HG03025 (cell line): ENCODE data around the gene WWTR1.
A peak's percentile ranks its signal among the peaks of the same experiment; 100 is the strongest.

Experiments used
- ATAC-seq: cut with Tn5 transposase; IDR thresholded peaks from one replicate; pipeline ENCODE4 v1.9.1; 2021; ENCODE audit warnings: mild to moderate bottlenecking, moderate library complexity; ENCODE audit not compliant: unreplicated experiment, low FRiP score

Gene WWTR1

GRCh38 chr3:149507491-149508324, 150.1 kb downstream of the WWTR1 start:
- no peak for ATAC-seq

DNA sequence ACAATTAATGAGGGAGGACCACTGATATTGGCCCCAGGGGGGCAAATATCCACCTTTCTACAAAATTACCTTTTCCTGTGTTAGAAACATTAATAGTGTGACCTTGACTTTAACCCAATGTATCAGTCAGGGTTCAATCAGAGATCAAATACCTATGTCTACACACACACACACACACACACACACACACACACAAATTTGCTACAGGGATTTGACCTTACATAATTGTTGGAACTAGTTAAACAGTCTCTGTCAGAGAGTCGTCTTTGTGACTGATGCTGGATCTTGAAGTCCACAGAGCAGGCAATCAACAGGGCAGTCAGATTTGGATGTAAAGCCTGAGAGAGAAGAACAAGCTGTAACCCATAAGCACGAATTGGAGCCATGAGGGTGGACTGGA, 150.9 kb downstream of the WWTR1 start:
- no peak for ATAC-seq

GRCh38 chr3:149506540-149506939, 151.3 kb downstream of the WWTR1 start:
- no peak for ATAC-seq

DNA sequence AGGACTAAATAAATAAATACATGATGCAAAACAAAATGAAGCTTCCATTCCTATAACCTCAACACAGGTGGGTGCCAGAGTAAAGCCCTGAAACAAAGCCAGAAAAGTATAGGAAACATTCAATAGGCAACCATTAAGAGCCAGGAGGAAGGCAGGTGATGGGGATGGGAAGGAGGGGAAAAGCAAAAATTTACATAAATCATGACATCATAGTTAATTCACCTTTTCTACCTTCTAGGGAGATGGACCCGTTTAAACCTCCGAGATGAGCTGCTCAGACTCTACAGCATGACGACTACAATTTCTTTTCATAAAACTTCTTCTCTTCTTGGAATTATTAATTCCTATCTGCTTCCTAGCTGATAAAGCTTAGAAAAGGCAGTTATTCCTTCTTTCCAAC, 155.4 kb downstream of the WWTR1 start:
- ATAC-seq = no peak

- ATAC-seq = no peak
These were observed 156.3 kb downstream of the WWTR1 start for GRCh38 chr3:149501524-149501923.

DNA sequence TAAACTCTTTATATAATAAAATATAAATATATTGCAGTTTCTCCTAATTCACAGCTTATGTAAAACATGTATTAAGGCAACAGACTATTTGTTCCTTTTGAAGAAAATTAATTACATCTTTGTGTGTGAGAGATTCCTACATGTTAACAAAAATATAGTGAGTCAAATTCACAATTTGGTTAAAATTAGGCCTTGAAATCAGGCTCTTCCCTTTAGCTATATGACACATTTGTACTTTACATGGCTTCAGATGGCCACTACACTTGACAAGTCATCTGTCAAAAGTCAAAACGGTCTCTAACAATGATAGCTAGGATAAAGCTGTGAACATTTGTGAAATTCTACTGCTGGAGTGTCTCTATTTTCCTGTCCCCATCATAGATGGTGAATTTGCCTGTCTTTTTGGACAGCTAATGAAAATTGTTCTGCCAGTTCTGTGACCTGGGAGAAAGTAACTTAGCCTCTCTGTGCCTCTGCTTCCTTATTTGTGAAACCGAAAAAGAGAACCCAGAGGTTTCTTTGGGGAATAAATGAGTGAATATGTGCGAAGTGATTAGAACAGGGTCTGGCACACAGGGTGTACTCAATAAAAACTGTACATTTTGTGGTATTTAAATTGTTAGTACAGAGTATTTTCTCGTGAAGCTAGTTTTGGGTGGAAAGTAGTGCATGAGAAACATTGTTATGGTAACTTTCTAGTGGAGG, 159.7 kb downstream of the WWTR1 start:
- no peak for ATAC-seq

- no peak for ATAC-seq
These were observed 160.9 kb downstream of the WWTR1 start for GRCh38 chr3:149496891-149497290.

GRCh38 chr3:149495581-149496125, 162.2 kb downstream of the WWTR1 start:
- no peak for ATAC-seq

DNA sequence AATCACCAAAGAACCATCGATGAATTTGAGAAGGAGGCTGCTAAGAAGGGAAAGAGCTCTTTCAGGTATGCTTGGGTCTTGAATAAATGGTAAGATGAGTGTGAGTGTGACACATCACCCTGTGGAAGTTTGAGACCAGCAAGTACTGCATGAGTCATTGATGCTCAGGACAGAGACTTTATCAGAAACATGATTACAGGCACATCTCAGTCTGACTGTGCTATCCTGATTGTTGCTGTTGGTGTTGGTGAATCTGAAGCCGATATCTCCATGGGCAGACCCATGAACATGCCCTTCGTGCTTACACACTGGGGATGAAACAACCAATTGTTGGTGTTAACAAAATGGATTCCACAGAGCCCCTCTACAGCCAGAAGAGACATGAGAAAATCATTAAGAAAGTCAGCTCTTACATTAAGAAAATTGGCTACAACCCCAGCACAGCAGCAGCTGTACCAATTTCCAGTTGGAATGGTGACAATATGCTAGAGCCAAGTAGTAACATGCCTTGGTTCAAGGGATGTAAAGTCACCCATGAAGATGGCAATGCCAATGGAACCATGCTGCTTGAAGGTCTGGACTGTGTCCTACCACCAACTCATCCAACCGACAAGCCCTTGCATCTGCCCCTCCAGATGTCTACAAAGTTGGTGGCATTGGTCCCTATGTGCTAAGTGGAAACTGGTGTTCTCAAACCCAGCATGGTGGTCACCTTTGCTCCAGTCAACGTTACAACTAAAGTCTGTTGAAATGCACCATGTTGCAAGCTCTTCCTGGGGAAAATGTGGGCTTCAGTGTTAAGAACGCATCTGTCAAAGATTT, 162.9 kb downstream of the WWTR1 start:
- no peak for ATAC-seq

- no peak for ATAC-seq
These were observed 163.6 kb downstream of the WWTR1 start for GRCh38 chr3:149494022-149494758.

GRCh38 chr3:149493315-149494021, 164.4 kb downstream of the WWTR1 start:
- no peak for ATAC-seq

DNA sequence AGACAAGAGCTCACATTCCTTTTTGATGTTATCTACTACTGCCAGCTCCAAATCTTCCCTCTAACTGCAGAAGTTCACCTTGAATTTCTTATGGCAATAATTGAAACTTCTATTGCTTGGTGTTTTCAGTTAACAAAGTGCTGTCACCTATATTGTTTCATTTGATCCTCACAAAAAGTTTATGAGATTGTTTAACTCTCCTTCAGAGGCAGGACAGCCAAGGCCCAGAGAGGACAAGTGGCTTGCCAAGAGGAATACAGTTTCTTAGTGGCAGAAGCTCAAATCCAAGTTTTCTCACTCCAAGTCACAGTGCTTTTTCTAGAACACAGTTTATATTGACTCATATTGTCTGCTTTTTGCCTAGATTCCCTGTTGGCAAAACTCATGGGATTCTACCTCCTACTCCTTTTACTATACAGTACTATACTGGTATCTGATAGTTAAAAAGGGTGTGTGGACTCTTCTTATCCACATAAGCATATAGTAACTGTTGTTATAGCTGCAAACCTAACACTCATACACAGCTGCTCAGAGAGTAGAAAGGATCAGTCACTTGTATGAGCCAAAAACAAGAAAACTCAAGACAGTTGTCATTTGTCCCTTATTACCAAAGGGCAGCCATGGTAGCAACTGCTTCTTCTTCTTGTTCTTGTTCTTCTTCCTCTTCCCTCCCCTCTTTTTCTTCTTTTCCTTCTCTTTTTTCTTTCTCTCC, 167.4 kb downstream of the WWTR1 start:
- no peak for ATAC-seq

- ATAC-seq = no peak
These were observed 168.7 kb downstream of the WWTR1 start for GRCh38 chr3:149489060-149489690.

DNA sequence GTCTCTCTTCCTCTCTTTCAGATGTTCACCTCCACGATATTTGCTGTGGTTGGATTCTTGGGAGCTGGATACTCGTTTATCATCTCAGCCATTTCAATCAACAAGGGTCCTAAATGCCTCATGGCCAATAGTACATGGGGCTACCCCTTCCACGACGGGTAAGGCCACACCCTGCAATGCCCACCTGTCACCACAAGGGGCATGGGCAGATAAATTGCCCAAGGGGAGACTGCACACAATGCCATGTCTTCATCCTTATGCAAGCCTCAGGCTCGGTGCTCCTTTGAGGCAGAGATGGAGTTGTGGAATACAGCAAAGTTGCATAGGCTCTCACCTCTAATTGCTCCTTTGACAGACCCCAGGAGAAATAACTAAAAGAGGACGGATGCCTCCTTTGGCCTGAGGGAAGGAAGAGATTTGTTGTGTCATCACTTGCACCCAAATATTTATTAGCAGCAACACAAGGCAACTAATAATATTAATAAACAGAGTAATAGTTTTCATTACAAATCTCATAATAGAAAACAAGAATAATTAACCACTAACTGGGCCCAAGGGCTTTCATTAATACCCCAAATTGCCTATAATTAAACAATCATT, 170.1 kb downstream of the WWTR1 start:
- ATAC-seq = peak; percentile 51

DNA sequence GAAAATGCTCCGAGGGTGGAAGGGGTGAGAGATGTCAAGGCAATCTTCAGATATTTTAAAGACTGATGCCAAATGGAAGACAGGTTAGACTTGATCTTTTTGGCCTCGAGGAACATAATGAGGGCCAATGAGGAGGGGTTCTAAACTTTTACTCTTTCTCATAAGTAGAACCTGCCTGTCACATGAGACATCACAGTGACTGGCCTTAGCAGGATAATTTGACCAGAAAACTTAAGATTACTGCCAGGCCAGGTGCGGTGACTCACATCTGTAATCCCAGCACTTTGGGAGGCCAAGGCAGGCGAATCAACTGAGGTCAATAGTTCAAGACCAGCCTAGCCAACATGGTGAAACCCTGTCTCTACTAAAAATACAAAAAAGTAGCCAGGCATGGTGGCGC, 171.1 kb downstream of the WWTR1 start:
- no peak for ATAC-seq

- ATAC-seq = no peak
These were observed 176.3 kb downstream of the WWTR1 start for GRCh38 chr3:149481491-149481890.

GRCh38 chr3:149481056-149481455, 176.8 kb downstream of the WWTR1 start:
- no peak for ATAC-seq
